ENCODE results near the gene PHEX.
A peak's percentile ranks its signal among the peaks of the same experiment; 100 is the strongest.

Gene PHEX

GRCh38 chrX:22110729-22111494, 78.8 kb downstream of the PHEX start:
- DNase-seq = no peak

GRCh38 chrX:22116605-22117546, 84.8 kb downstream of the PHEX start:
- no peak for DNase-seq

- DNase-seq = no peak
Observed at GRCh38 chrX:22117633-22118032, 85.5 kb downstream of the PHEX start.

GRCh38 chrX:22118161-22118830, 86.2 kb downstream of the PHEX start:
- DNase-seq = no peak

GRCh38 chrX:22121161-22121560, 89.0 kb downstream of the PHEX start:
- DNase-seq = no peak

- no peak for DNase-seq
Observed at GRCh38 chrX:22122510-22122909, 90.4 kb downstream of the PHEX start.

- DNase-seq = no peak
Observed at GRCh38 chrX:22124098-22124497, 92.0 kb downstream of the PHEX start.

GRCh38 chrX:22125481-22125880, 93.4 kb downstream of the PHEX start:
- DNase-seq = no peak

GRCh38 chrX:22126327-22126726, 94.2 kb downstream of the PHEX start:
- no peak for DNase-seq

GRCh38 chrX:22128961-22129360, 96.8 kb downstream of the PHEX start:
- no peak for DNase-seq

- no peak for DNase-seq
Observed at GRCh38 chrX:22134681-22135080, 102.6 kb downstream of the PHEX start.

GRCh38 chrX:22135171-22135711, 103.1 kb downstream of the PHEX start:
- DNase-seq = no peak

GRCh38 chrX:22135994-22136684, 104.0 kb downstream of the PHEX start:
- DNase-seq = peak in 5 of 6 experiments; percentile 0 to 54 (median 2)

GRCh38 chrX:22136711-22137110, 104.6 kb downstream of the PHEX start:
- DNase-seq = no peak

- no peak for DNase-seq
Observed at GRCh38 chrX:22139822-22140221, 107.7 kb downstream of the PHEX start.

- DNase-seq = no peak
Observed at GRCh38 chrX:22141047-22141730, 109.1 kb downstream of the PHEX start.

GRCh38 chrX:22147214-22147613, 115.1 kb downstream of the PHEX start:
- no peak for DNase-seq

- no peak for DNase-seq
Observed at GRCh38 chrX:22147942-22148341, 115.8 kb downstream of the PHEX start.

GRCh38 chrX:22148565-22148964, 116.4 kb downstream of the PHEX start:
- DNase-seq = no peak

GRCh38 chrX:22150371-22150770, 118.2 kb downstream of the PHEX start:
- no peak for DNase-seq

GRCh38 chrX:22155126-22155525, 123.0 kb downstream of the PHEX start:
- DNase-seq = no peak

- no peak for DNase-seq
Observed at GRCh38 chrX:22159071-22159470, 126.9 kb downstream of the PHEX start.
